HG02938 (cell line): ENCODE results near the gene URAD.
"Not testable (repeated sequence)": the region's sequence is repeated elsewhere in the genome, so short reads cannot be mapped to it uniquely, and the experiment has no call there.

Source experiments
- ATAC-seq: cut with Tn5 transposase; IDR thresholded peaks from one replicate; pipeline ENCODE4 v1.9.1; 2021; ENCODE audit warnings: mild to moderate bottlenecking, moderate library complexity; ENCODE audit not compliant: unreplicated experiment

Gene URAD

DNA sequence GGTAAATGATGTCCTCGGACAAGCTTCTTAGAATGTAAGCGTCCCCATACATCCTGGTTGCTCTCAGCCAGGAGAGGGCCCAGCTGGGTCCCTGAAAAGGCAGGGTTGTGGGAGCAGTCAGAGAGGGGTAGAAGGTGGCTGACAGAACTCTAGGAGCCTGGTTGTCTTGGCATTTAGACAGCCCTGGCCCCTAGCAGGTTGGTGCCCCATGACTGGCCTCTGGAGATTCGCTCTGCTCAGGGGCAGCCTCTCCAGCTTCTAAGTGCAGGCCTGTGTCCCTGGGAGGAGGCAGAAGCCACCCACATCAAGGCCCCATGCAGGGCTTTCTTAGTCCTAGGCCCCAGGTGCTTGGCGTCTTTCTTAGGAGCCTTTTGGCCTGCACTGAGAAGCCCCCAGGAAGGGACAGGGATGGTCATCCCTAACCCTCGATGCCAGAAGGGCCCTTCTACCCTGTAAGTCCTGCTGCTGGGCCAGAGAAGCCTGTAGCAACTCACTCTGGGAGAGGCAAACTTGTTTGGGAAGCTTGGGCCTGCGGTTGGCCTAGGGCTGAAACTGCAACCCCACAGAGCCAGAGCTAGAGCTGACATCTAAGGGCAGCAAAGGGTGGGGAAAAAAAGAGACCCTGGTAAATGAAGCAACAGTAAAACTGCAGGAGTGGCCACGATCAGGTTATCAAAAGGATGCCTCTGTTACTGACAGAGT is 16.6 kb downstream of the URAD start:
- ATAC-seq = no peak

- no peak for ATAC-seq
These were observed 17.3 kb downstream of the URAD start for GRCh38 chr13:27971236-27971645.

- ATAC-seq = no peak
These were observed 17.9 kb downstream of the URAD start for GRCh38 chr13:27970382-27971235.

GRCh38 chr13:27969866-27970229 is 18.6 kb downstream of the URAD start:
- no peak for ATAC-seq

DNA sequence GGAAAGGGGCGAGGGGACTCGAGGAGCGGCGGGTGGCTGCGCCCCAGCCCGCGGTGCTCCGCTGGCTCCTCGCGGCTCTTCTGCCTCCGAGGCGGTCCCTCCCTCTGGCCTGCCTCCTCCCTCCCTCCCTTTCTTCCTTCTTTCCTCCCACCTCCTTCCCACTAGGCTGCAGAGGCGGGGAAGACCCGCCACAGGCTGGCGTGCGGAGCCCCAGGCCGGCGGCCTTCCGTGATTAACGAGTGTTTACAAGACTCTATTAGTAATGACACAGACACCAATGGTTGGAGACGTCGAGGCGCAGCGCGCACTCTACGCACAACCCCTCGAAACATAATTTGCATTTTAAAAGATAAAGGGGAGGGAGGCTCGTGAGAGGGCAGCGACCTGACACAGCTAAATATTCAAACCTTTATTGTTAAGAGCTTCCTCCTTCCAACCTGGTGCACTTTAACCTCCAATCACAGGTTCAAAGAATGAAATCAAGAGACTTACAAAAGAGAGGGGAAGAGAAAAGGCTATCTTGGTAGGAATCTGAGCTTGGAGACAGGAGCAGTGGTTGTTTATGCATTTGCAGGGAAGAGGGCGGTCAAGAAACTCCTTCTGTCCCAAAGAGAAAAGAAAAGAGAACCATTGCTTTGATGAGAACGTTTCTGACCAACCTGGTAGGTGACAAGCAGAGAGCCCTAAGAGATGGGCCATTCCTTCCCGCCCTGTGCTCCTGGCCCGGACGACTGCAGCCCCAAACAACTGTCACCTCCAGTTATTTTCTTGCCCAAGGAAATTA is 19.2 kb downstream of the URAD start, which contains the start of gene CDX2:
Gene CDX2 (minus strand): TSS at position 234 of the 784 bp plus-strand sequence. CDS start 309 bp downstream, outside the sequence.
- ATAC-seq = no peak

DNA sequence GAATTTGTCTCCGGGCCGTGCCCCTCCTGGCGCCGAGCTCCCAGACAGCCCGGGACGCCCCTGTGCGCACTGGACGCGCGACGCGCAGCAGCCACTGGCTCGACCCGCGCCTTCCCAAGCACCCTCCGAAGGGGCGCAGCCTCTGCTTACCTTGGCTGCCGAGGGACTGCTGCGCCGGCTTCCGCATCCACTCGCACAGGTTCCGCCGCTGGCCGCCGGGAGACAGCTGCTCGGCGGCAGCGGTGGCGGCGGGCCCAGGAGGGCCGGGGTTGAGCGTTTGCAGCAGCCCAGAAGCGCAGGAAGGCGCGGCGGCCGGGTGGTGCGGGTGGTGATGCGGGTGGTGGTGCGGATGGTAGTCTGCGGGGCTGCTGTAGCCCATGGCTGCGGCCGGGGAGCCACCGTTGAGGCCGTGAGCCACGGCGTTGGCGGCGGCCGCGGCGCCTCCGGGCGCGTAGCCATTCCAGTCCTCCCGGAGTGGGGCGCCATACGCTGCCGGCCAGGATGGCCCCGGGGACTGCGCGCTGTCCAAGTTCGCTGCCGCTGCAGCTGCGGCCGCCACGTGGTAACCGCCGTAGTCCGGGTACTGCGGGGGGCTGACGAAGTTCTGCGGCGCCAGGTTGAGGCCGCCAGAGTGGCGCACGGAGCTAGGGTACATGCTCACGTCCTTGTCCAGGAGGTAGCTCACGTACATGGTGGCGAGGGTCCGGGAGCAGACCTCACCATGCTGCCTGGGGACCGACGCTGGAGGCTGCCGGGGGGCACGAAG is 20.0 kb downstream of the URAD start:
- no peak for ATAC-seq

DNA sequence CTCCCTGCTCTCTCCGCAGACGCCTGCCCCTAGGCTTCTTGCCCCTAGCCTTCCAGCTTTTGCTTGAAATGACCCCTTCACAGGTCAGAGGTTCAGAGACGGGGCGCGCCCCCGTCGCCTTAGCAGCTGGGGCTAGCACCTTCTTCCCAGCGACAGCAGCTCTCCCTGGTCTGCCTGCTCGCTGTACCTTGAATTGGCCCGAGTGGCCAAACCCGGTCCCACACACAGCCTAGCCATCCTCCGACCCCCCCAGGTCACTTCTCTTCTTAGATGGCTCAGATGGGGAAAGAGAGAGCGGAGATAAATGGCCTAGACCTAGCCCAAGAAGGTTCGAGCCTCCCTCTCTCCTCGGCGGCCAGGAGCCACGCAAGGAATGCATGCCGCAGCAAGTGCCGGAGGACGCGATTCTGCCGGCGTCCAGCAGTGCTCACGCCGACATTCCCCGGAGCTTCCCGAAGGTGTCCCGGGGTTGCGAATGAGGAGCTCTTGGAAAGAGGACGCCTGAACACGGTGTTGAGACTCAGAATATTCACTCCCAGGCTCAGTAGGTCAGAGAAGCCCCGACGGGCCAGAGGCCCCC is 20.7 kb downstream of the URAD start:
- ATAC-seq = no peak

DNA sequence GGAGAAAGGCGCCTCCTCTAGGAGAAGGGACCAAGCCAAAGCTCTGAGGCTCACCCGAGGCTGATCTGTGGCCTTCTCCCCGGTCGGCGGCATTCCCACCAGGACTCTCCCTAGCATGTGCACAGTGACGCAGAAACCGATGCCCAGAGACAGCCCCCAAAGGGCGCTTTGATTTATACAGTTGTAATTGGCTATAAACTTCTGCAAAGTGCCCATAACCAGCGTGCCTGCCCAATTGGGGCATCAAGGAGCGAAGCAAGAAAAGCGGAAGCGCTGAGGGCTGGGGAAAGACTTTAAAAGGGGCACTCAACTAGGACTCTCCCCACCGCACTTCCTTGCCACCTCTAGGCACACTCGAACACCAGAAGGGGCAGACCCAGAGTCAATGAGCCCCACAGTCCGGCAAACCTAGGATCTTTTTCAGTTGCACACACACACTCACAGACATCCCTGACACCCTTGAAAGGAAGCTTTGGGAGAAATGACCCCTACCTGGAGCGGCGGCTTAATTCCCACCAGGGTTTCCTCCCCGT is 21.2 kb downstream of the URAD start:
- no peak for ATAC-seq

GRCh38 chr13:27966641-27967202 is 21.8 kb downstream of the URAD start:
- ATAC-seq = no peak

DNA sequence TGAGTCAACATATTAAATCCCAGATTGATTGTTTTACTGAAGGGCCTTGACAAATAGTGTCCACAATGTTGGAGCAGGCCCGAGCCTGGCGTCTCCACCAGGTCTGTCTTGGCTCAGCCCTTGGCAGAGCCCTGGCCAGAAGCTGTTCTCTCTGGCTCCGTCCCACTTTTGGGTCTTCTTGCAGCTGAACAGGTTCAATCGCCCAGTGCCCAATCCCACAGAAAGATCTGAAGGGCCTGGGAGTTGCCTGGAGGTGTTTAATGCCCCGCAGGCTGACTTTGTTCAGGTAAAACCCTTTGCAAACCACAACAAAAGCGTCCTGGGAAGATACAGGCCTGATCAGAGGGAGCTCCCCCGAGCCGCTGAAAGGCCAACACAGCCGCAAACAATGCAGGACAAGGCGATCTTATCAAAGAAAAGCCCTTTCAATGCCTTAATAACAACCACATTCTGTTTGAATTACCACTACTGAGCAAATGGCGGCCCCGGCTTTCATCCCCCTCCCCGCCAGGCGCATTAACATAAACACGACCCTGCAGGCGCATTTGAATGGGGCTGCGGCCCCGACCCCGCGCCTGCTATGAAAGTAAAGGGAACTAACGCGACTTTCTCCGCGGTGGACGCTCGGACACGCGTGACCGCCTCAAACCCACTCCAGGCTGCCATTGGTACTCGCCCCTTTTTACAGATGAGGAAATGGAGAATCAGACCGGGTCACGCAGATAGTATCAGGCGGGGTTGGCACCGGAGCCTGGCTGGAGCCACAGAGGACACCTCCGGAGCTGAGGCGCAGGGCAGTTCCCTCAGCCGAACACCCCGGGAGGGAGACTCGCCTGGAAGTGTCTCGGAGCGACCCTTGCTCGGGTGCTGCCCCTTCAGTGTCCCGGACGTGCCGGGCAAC is 22.5 kb downstream of the URAD start:
- ATAC-seq = no peak

GRCh38 chr13:27965343-27965739 is 23.2 kb downstream of the URAD start:
- ATAC-seq = no peak

DNA sequence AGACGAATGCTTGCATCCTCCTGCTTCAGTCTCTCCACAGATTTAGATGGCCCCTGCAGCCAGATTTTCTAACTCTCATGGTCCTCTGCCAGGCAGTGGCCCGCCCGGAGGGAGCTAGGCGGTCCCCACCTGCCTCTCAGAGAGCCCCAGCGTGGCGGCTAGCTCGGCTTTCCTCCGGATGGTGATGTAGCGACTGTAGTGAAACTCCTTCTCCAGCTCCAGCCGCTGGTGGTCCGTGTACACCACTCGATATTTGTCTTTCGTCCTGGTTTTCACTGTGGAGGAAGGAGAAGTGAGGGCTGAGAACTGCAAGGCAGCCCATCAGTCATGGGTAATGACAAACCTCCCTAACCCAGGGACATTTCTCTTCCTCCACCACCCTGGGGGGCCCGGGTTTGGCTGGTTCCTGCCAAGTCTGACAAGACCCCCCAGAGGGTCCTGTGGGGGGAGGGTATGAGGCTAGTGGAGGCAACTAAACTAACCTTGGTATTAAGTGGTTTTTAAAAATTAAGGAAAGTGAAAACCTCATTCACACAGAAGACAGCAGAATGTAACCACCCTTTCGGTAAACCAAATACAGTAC is 23.7 kb downstream of the URAD start:
- no peak for ATAC-seq

DNA sequence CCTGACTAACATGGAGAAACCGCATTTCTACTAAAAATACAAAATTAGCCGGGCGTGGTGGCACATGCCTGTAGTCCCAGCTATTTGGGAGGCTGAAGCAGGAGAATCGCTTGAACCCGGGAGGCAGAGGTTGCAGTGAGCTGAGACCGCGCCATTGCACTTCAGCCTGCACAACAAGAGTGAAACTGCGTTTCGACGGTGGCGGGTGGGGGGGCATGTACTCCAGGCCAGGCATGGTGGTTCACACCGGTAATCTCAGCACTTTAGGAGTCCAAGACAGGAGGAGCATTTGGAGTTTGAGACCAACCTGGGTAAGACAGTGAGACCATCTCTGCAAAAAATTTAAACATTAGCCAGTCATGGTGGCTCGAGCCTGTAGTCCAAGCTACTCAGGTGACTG is 24.3 kb downstream of the URAD start:
- ATAC-seq = not testable (repeated sequence)

- no peak for ATAC-seq
These were observed 25.0 kb downstream of the URAD start for GRCh38 chr13:27963491-27963890.

GRCh38 chr13:27962982-27963381 is 25.5 kb downstream of the URAD start:
- ATAC-seq = no peak

DNA sequence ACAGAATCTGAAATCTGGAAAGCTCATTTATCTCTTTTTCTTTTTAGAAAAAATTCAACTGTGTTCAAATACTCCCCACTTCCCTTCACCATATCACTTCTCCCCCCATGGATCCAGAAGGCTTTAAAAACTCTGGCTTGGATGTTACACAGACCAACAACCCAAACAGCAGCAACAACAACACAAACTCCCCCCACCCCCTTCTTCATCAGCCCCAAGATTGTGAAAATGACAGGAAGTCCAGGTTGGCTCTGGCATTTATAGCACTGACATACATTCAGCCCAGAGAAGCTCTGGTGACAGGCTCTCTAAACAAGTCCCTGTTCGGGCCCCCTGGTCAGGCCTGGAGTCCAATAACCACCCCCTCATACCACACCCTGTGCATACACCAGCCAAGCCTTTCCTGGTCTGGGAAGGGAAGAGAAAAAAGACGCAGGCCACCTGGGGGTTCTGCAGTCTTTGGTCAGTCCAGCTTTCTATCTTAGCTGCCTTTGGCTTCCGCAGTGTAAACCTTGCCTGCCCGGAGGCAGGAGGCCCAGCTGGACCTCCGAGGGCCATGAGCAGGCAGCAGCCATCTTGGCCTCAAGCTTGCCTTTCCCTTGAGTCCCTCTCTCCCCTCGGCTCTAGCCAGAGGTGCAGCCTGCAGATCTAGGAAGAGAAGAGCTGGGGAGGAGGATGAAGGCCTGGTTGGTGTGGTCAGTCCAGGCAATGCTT is 26.2 kb downstream of the URAD start:
- no peak for ATAC-seq

- no peak for ATAC-seq
These were observed 27.0 kb downstream of the URAD start for GRCh38 chr13:27961227-27962085.
